OCI-LY3 (cell line): ENCODE measurements around the gene HDGFL2.

Experiments
- CTCF ChIP-seq: fragments of 200-600, 300-600 bp; sonication (generic); IDR thresholded peaks from 2 replicates; pipeline ENCODE4 v1.5.1; 2014; ENCODE audit warnings: antibody characterized with exemption, low read length, low read depth
- EZH2phosphoT487 ChIP-seq: fragments of 200-600 bp; shearing (Covaris generic); IDR thresholded peaks from 2 replicates; pipeline ENCODE4 v1.6.1; 2018; ENCODE audit warnings: antibody characterized with exemption, mixed run types, low read depth

- no peak for TF ChIP-seq CTCF
- no peak for TF ChIP-seq EZH2phosphoT487
Measured at GRCh38 chr19:4525563-4526002, 53.5 kb downstream of the HDGFL2 start.
